HepG2 (cell line): ENCODE measurements around the gene C6orf132. TPM values are rescaled to one million over a fixed set of nuclear protein-coding genes. Genes with fewer than 3 reads are reported as not detected.

Experiments
- ADNP ChIP-seq: sonication (generic); formaldehyde crosslinking; IDR thresholded peaks from 2 replicates; pipeline ENCODE4 v1.4.0; 2020; ENCODE audit warnings: missing genetic modification reagents
- ARID5B ChIP-seq: IDR thresholded peaks from 2 replicates; pipeline ENCODE4 v1.4.0; 2020; ENCODE audit warnings: mild to moderate bottlenecking, missing genetic modification reagents
- HOXD1 ChIP-seq: sonication (generic); formaldehyde crosslinking; IDR thresholded peaks from 2 replicates; pipeline ENCODE4 v1.5.0; 2020; ENCODE audit warnings: missing genetic modification reagents
- PAF1 ChIP-seq: IDR thresholded peaks from 2 replicates; pipeline ENCODE4 v1.6.1; 2016; ENCODE audit warnings: missing genetic modification reagents, missing compliant biosample characterization
- ZNF781 ChIP-seq: sonication (generic); formaldehyde crosslinking; IDR thresholded peaks from 2 replicates; pipeline ENCODE4 v1.5.1; 2020; ENCODE audit warnings: borderline replicate concordance, mild to moderate bottlenecking, missing genetic modification reagents; ENCODE audit errors: not compliant biosample characterization
- ZNF816 ChIP-seq: sonication (generic); formaldehyde crosslinking; IDR thresholded peaks from 2 replicates; pipeline ENCODE4 v1.8.0; 2022; ENCODE audit warnings: missing genetic modification reagents, mild to moderate bottlenecking, borderline replicate concordance
- polyA plus RNA-seq, 8 experiments: library from polyadenylated mRNA; depleted of rRNA in 3 of 8; stranded (reverse) in 7 of 8; unstranded in 1 of 8; fragments of >200 nt; fragmentation: Illumina TruSeq in 4 of 8; extraction: Trizol in 4 of 8; gene quantifications; 2 replicates each; pipeline versions ENCODE4 v1.2.1 to v1.2.3, GENCODE V29; 2011 to 2016; ENCODE audit warnings: low read depth in 4 of 8, missing spikeins in 1 of 8, mixed read lengths in 1 of 8; ENCODE audit not compliant: insufficient read depth in 1 of 8
- total RNA-seq, 5 experiments: library from RNA; depleted of rRNA; stranded (reverse); fragments of >200 nt; fragmentation: Illumina TruSeq; extraction: Trizol; gene quantifications; 2 replicates each; pipeline ENCODE4 v1.2.3, GENCODE V29; 2016; ENCODE audit warnings: low read depth in 1 of 5
- TF ChIP-seq, protein P1 (sequence below): conservative IDR thresholded peaks from 2 replicates; pipeline ENCODE4 v1.6.1; 2018; ENCODE audit warnings: missing genetic modification reagents
- TF ChIP-seq, protein P2 (sequence below): sonication (generic); formaldehyde crosslinking; IDR thresholded peaks from 2 replicates; pipeline ENCODE4 v1.9.0; 2021; ENCODE audit warnings: missing genetic modification reagents, borderline replicate concordance

C6orf132 gene
- total and polyA plus RNA-seq, 2 of the 13 experiments (the other 11 are each of a cell fraction or from before 2014, with no cell fraction given): 0.78 to 3.0 TPM

DNA sequence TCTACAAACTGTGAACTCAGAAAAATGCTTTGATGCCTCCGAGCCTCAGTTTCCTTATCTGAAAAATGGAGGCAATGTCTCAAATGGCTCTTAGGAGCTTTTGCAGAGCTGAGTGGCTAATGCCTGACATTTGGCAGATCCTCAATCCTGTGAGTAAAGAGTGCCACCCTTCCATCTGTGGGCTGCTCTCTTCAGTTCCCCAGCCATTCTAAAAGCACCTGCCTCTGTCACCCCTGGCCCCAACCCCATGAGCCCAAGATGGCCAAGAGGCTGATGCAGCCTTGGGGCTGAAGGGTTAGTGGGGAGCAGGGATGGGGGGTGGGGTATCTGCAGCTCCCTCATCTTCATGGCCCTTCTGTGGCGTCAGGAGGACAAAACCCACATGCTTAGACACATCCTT is 16.2 kb upstream of the C6orf132 start (continued):
- no peak for TF ChIP-seq ARID5B (CRISPR knock-in tag)
- TF ChIP-seq HOXD1 (CRISPR knock-in tag): no peak
- no peak for TF ChIP-seq ZNF816 (CRISPR knock-in tag)
- no peak for TF ChIP-seq ADNP (CRISPR knock-in tag)
- TF ChIP-seq, protein P1, sequence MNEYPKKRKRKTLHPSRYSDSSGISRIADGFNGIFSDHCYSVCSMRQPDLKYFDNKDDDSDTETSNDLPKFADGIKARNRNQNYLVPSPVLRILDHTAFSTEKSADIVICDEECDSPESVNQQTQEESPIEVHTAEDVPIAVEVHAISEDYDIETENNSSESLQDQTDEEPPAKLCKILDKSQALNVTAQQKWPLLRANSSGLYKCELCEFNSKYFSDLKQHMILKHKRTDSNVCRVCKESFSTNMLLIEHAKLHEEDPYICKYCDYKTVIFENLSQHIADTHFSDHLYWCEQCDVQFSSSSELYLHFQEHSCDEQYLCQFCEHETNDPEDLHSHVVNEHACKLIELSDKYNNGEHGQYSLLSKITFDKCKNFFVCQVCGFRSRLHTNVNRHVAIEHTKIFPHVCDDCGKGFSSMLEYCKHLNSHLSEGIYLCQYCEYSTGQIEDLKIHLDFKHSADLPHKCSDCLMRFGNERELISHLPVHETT (CRISPR knock-in tag): no peak
- no peak for TF ChIP-seq ZNF781 (CRISPR knock-in tag)
- TF ChIP-seq, protein P2, sequence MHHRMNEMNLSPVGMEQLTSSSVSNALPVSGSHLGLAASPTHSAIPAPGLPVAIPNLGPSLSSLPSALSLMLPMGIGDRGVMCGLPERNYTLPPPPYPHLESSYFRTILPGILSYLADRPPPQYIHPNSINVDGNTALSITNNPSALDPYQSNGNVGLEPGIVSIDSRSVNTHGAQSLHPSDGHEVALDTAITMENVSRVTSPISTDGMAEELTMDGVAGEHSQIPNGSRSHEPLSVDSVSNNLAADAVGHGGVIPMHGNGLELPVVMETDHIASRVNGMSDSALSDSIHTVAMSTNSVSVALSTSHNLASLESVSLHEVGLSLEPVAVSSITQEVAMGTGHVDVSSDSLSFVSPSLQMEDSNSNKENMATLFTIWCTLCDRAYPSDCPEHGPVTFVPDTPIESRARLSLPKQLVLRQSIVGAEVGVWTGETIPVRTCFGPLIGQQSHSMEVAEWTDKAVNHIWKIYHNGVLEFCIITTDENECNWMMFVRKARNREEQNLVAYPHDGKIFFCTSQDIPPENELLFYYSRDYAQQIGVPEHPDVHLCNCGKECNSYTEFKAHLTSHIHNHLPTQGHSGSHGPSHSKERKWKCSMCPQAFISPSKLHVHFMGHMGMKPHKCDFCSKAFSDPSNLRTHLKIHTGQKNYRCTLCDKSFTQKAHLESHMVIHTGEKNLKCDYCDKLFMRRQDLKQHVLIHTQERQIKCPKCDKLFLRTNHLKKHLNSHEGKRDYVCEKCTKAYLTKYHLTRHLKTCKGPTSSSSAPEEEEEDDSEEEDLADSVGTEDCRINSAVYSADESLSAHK (CRISPR knock-in tag): no peak
- TF ChIP-seq PAF1 (CRISPR knock-in tag): no peak
